Left ventricle myocardium inferior (tissue), 1 donor: ENCODE results near the gene PLCB2. TPM values are rescaled to one million over a fixed set of nuclear protein-coding genes. Genes with fewer than 3 reads are reported as not detected.

ENCODE experiments used
- DNase-seq: peaks from one replicate; pipeline ENCODE4 v3.0.0-alpha.2; 2020
- H3K27ac ChIP-seq: fragments of 200-600 bp; replicated peaks from 2 replicates; pipeline ENCODE4 v1.8.0; 2021
- H3K27me3 ChIP-seq: fragments of 200-600 bp; 2 replicates; pipeline ENCODE4 v1.8.0; 2021; ENCODE audit warnings: low read depth
- H3K36me3 ChIP-seq: fragments of 200-600 bp; 2 replicates; pipeline ENCODE4 v1.8.0; 2021
- H3K4me1 ChIP-seq: fragments of 200-600 bp; 2 replicates; pipeline ENCODE4 v1.8.0; 2021
- H3K4me3 ChIP-seq: fragments of 200-600 bp; 2 replicates; pipeline ENCODE4 v1.8.0; 2021; ENCODE audit warnings: mild to moderate bottlenecking, moderate library complexity
- H3K9me3 ChIP-seq: fragments of 200-600 bp; replicated peaks from 2 replicates; pipeline ENCODE4 v1.8.0; 2021
- intact Hi-C: fragments of 100-400 bp; cut with micrococcal nuclease; formaldehyde crosslinking; loops from one replicate; pipeline ENCODE4 v1.11.0; 2022
- long read RNA-seq: library from polyadenylated mRNA; unstranded; transcript quantifications from one replicate; pipeline ENCODE4 v2.0.0, GENCODE V29; 2021
- total RNA-seq: library from RNA; stranded (reverse); fragmentation: NEBNext Ultra II Directional; extraction: Animal tissue kit (Norgen Biotek cat#: 25700); gene quantifications from one replicate; pipeline ENCODE4 v1.2.1, GENCODE V29; 2021
- TF ChIP-seq, protein P1 (sequence below): fragments of 200-600 bp; IDR thresholded peaks from 2 replicates; pipeline ENCODE4 v1.8.0; 2021; ENCODE audit warnings: antibody characterized with exemption, mild to moderate bottlenecking, borderline replicate concordance
- donor health status: DM: no; HTN: yes; CAD: no; lungs with severe emphysema.

Gene PLCB2, protein sequence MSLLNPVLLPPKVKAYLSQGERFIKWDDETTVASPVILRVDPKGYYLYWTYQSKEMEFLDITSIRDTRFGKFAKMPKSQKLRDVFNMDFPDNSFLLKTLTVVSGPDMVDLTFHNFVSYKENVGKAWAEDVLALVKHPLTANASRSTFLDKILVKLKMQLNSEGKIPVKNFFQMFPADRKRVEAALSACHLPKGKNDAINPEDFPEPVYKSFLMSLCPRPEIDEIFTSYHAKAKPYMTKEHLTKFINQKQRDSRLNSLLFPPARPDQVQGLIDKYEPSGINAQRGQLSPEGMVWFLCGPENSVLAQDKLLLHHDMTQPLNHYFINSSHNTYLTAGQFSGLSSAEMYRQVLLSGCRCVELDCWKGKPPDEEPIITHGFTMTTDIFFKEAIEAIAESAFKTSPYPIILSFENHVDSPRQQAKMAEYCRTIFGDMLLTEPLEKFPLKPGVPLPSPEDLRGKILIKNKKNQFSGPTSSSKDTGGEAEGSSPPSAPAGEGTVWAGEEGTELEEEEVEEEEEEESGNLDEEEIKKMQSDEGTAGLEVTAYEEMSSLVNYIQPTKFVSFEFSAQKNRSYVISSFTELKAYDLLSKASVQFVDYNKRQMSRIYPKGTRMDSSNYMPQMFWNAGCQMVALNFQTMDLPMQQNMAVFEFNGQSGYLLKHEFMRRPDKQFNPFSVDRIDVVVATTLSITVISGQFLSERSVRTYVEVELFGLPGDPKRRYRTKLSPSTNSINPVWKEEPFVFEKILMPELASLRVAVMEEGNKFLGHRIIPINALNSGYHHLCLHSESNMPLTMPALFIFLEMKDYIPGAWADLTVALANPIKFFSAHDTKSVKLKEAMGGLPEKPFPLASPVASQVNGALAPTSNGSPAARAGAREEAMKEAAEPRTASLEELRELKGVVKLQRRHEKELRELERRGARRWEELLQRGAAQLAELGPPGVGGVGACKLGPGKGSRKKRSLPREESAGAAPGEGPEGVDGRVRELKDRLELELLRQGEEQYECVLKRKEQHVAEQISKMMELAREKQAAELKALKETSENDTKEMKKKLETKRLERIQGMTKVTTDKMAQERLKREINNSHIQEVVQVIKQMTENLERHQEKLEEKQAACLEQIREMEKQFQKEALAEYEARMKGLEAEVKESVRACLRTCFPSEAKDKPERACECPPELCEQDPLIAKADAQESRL
- 8.5 TPM for total RNA-seq
- long read RNA-seq, partial matches to known transcripts = 2 of 8 reads
- long read RNA-seq, other reads (novel, unspliced or antisense) = 5 of 8 reads

DNA sequence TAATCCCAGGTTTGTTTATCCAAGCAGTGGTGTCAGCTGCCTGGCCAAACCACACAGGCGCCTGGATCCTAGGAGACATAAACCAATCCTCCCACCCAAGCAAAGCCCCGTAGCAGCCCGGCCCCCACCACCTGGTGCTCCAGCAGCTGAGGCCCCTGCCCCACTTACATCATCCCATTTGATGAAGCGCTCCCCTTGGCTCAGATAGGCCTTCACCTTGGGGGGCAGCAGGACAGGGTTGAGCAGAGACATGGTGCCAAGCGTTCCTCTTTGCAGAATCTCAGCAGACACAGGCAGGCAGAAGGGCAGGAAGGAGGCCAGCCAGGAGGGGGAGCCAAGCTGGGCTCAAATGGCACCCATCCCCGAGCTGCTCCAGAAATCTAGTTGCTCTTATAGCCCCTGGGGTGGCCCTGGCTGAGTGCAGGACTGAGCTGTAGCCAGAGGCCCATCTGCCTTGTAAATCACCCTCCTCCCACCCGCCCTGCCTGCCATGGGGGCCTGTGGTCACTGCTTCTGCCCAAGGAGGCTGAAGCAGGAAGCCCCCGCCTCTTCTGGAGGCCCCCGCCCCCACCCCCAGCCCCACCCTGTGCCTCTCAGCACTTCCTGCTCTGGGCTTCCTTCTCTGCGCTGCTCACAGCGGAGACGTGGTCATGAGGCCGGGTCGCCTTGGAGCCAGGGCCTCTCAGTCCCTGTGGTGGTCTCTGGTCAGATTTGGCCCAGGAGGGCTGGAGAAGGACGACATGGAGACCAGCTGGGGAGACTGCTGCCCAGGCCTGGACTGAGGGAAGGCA lies at the start of gene PLCB2:
TSS of gene PLCB2 (minus strand) at position 515 of the 791 bp plus-strand sequence. CDS start at position 252, 263 bp downstream.
- Histone ChIP-seq H3K4me3 (peak within 1 kb of the TSS; percentile 45), H3K36me3 (no peaks in the 10 kb centered on the region), H3K4me1 (peaks cover 8% of the 10 kb centered on the region), H3K9me3 (no peaks in the 10 kb centered on the region), H3K27me3 (peaks cover 12% of the 10 kb centered on the region), H3K27ac (peak within 1 kb of the TSS; percentile 51)
- TF ChIP-seq, protein P1, sequence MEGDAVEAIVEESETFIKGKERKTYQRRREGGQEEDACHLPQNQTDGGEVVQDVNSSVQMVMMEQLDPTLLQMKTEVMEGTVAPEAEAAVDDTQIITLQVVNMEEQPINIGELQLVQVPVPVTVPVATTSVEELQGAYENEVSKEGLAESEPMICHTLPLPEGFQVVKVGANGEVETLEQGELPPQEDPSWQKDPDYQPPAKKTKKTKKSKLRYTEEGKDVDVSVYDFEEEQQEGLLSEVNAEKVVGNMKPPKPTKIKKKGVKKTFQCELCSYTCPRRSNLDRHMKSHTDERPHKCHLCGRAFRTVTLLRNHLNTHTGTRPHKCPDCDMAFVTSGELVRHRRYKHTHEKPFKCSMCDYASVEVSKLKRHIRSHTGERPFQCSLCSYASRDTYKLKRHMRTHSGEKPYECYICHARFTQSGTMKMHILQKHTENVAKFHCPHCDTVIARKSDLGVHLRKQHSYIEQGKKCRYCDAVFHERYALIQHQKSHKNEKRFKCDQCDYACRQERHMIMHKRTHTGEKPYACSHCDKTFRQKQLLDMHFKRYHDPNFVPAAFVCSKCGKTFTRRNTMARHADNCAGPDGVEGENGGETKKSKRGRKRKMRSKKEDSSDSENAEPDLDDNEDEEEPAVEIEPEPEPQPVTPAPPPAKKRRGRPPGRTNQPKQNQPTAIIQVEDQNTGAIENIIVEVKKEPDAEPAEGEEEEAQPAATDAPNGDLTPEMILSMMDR = peak; percentile 43
- DNase-seq = peak; percentile 44
- intact Hi-C loops = no loop called here

DNA sequence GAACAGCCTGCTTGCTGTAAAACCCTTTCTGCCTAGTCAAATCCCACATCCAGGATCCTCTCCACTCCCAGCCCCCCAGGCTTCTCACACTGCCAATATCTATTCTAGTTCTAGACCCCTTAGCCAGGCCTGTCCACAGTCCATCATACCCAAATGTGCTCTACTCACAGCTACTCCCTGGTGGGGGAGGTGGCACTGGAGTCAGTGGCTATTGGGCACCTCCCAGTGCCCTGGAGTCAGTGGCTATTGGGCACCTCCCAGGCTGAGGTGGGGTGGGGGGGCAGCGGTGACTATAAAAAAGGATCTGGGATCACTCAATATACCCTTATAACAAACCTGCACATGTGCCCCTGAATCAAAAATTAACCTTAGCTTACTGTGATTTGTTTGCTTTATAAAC lies 49.5 kb upstream of the PLCB2 start:
- H3K4me1 ChIP-seq = peaks cover 32% of the 10 kb centered on the region
- peak overlapping the region; percentile 76 for H3K4me3 ChIP-seq
- no peak overlapping the region for H3K27ac ChIP-seq
- H3K36me3 ChIP-seq = no peaks in the 10 kb centered on the region
- no peak for DNase-seq
- TF ChIP-seq, protein P1 = no peak
- H3K9me3 ChIP-seq = no peaks in the 10 kb centered on the region
- no peaks in the 10 kb centered on the region for H3K27me3 ChIP-seq
- intact Hi-C loops = no loop called here

DNA sequence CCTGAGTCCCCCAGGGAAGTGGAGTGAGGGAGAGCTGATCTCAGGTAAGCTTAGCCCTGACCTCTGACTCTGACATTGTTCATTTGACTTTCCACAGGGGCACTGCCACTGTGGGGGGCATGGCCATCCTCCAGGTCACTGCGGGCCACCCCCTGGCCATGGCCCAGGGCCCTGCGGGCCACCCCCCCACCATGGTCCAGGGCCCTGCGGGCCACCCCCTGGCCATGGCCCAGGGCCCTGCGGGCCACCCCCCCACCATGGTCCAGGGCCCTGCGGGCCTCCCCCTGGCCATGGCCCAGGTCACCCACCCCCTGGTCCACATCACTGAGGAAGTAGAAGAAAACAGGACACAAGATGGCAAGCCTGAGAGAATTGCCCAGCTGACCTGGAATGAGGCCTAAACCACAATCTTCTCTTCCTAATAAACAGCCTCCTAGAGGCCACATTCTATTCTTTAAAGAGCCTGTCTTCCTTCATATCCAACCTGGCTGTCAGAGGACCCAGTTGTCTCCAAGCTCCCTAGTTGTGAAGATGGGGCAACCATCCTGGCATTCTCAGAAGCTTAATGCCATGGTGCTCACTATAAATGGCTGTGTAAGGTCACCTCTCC lies 48.3 kb upstream of the PLCB2 start:
- no peaks in the 10 kb centered on the region for H3K27me3 ChIP-seq
- no peak overlapping the region for H3K27ac ChIP-seq
- H3K9me3 ChIP-seq = no peaks in the 10 kb centered on the region
- intact Hi-C loops = no loop called here
- peaks cover 32% of the 10 kb centered on the region for H3K4me1 ChIP-seq
- TF ChIP-seq, protein P1 = no peak
- DNase-seq = no peak
- H3K36me3 ChIP-seq = no peaks in the 10 kb centered on the region
- H3K4me3 ChIP-seq = no peak overlapping the region

DNA sequence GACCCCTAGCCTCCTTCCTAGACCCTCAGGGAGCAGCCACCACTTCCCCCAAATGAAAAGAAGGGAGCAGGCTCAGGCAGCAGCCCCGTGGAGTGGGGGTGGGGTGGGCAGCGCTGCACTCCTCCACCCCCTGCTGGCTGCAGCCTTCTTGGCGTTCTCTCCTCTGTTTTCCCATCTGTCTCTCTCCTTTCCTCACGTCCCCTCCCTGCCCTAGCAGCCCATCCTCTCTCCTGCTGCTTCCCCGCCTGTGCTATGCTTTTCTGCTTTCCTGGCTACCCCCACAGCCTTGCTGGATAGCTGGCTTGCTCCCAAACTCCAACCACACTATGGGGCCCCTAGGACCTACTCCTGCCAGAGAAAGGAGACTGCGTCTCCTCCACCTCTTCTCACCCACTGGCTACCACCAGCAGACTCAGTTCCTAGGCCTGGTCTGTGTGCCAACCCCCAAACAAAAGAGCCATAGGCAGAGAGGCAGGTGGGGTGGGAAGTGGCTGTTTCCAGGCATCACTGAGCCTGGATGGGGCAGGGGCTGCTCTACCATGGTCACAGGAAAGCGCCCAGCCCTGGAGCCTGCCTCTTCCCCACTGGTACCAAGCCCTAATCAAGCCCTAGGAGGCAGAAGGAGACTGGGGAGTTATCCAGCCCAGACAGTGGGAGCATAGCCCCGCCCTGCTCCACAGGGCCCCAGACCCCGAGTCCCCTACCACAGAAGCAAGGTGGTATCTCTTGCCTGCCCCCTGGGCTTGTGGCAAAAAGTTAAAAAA lies 46.9 kb upstream of the PLCB2 start:
- no peak overlapping the region for H3K4me3 ChIP-seq
- no peak overlapping the region for H3K27ac ChIP-seq
- no peaks in the 10 kb centered on the region for H3K9me3 ChIP-seq
- intact Hi-C loops = no loop called here
- no peak for DNase-seq
- H3K4me1 ChIP-seq = peaks cover 32% of the 10 kb centered on the region
- TF ChIP-seq, protein P1 = peak; percentile 58
- H3K27me3 ChIP-seq = no peaks in the 10 kb centered on the region
- H3K36me3 ChIP-seq = no peaks in the 10 kb centered on the region
